HCT116 (cell line): ENCODE data around the gene CD58.
"Not testable (repeated sequence)": the region's sequence is repeated elsewhere in the genome, so short reads cannot be mapped to it uniquely, and the experiment has no call there.

Source experiments
- ATF3 ChIP-seq: IDR thresholded peaks from 2 replicates; pipeline ENCODE4 v1.6.1; 2012
- CTCF ChIP-seq, 3 experiments: fragments of 200-600 bp in 1 of 3; sonication (generic) in 1 of 3; IDR thresholded peaks in 2 of 3; conservative IDR thresholded peaks in 1 of 3; 2 replicates each; pipeline ENCODE4 v1.5.1; 2012 to 2017; ENCODE audit warnings: low read depth in 2 of 3, low read length in 2 of 3, antibody characterized with exemption in 1 of 3, borderline replicate concordance in 1 of 3, control low read depth in 1 of 3, mild to moderate bottlenecking in 1 of 3, mixed read lengths in 1 of 3, mixed run types in 1 of 3, moderate library complexity in 1 of 3; ENCODE audit not compliant: insufficient read depth in 1 of 3
- EGR1 ChIP-seq: IDR thresholded peaks from 2 replicates; pipeline ENCODE4 v1.6.1; 2012; ENCODE audit warnings: low read depth
- EZH2 ChIP-seq: fragments of 200-600 bp; sonication (generic); IDR thresholded peaks from 2 replicates; pipeline ENCODE4 v1.6.1; 2017; ENCODE audit warnings: antibody characterized with exemption, mixed run types
- EZH2phosphoT487 ChIP-seq: fragments of 200-600 bp; IDR thresholded peaks from 2 replicates; pipeline ENCODE4 v1.6.1; 2018; ENCODE audit warnings: antibody characterized with exemption, borderline replicate concordance
- JUND ChIP-seq: IDR thresholded peaks from 2 replicates; pipeline ENCODE4 v1.6.1; 2012
- MAX ChIP-seq: IDR thresholded peaks from 2 replicates; pipeline ENCODE4 v1.6.1; 2012
- POLR2A ChIP-seq: IDR thresholded peaks from 2 replicates; pipeline ENCODE4 v1.7.0; 2011; ENCODE audit warnings: borderline replicate concordance; ENCODE audit not compliant: insufficient read depth, insufficient read length; ENCODE audit errors: extremely low read depth
- POLR2AphosphoS5 ChIP-seq: IDR thresholded peaks from 2 replicates; pipeline ENCODE4 v1.6.1; 2011; ENCODE audit warnings: mild to moderate bottlenecking, low read depth, low read length, moderate library complexity
- RAD21 ChIP-seq: IDR thresholded peaks from 2 replicates; pipeline ENCODE4 v1.6.1; 2012; ENCODE audit warnings: low read depth, mild to moderate bottlenecking
- REST ChIP-seq: IDR thresholded peaks from 2 replicates; pipeline ENCODE4 v1.6.1; 2012; ENCODE audit warnings: low read depth
- TCF7L2 ChIP-seq: IDR thresholded peaks from 2 replicates; pipeline ENCODE4 v1.7.0; 2011; ENCODE audit warnings: borderline replicate concordance, inconsistent platforms; ENCODE audit not compliant: insufficient read depth, insufficient read length; ENCODE audit errors: extremely low read depth
- ZNF274 ChIP-seq: fragments of 200-500 bp; sonication (Bioruptor generic); IDR thresholded peaks from 2 replicates; pipeline ENCODE4 v1.6.1; 2014; ENCODE audit warnings: mild to moderate bottlenecking, low read depth, low read length, inconsistent platforms

GRCh38 chr1:116606067-116606466 lies 35.2 kb upstream of the CD58 start:
- TF ChIP-seq CTCF (IDR thresholded peaks at IDR 0.05 in 2 of 3, conservative IDR thresholded peaks at IDR 0.05 in 1 of 3; ENCODE audit: borderline replicate concordance in 1 of 3, insufficient read depth in 1 of 3, low read depth in 2 of 3, low read length in 2 of 3); ZNF274; EZH2; POLR2AphosphoS5; REST; ATF3; JUND; TCF7L2; RAD21; MAX; POLR2A; EGR1; EZH2phosphoT487: not testable (repeated sequence)
